ENCODE data around the gene CAMK2D. TPM values are rescaled to one million over a fixed set of nuclear protein-coding genes. Genes with fewer than 3 reads are reported as not detected.
A peak's percentile ranks its signal among the peaks of the same experiment; 100 is the strongest.

CAMK2D gene

Small RNA genes within 50 kb of the gene (small RNA-seq; reads per million reads assigned to genes)
- gene RN7SL184P (not detected), gene RNU1-138P (2.8 reads per million, percentile 75 among the genes with 10 or more reads in this experiment)
